HG02870 (cell line): Measurements from ENCODE around the gene POT1.

Source experiments
- ATAC-seq: cut with Tn5 transposase; IDR thresholded peaks from one replicate; pipeline ENCODE4 v1.9.1; 2021; ENCODE audit warnings: mild to moderate bottlenecking, moderate library complexity; ENCODE audit not compliant: unreplicated experiment

Gene POT1

GRCh38 chr7:124914298-124914697 is 15.3 kb downstream of the POT1 start:
- peak; percentile 48 for ATAC-seq

- ATAC-seq: no peak
Observed at GRCh38 chr7:124912972-124913371, 16.7 kb downstream of the POT1 start.

- ATAC-seq: no peak
Observed at GRCh38 chr7:124909808-124910207, 19.8 kb downstream of the POT1 start.

- ATAC-seq: no peak
Observed at GRCh38 chr7:124908259-124908658, 21.4 kb downstream of the POT1 start.

GRCh38 chr7:124907490-124907889 is 22.1 kb downstream of the POT1 start:
- ATAC-seq: no peak

GRCh38 chr7:124898531-124898930 is 31.1 kb downstream of the POT1 start:
- no peak for ATAC-seq

- ATAC-seq: no peak
Observed at GRCh38 chr7:124896001-124896400, 33.6 kb downstream of the POT1 start.

- ATAC-seq: peak; percentile 94
Observed at GRCh38 chr7:124893140-124893827, 36.3 kb downstream of the POT1 start.

- ATAC-seq: no peak
Observed at GRCh38 chr7:124887247-124887646, 42.4 kb downstream of the POT1 start.

GRCh38 chr7:124881981-124882380 is 47.6 kb downstream of the POT1 start:
- ATAC-seq: no peak

- ATAC-seq: no peak
Observed at GRCh38 chr7:124879771-124880170, 49.9 kb downstream of the POT1 start.

GRCh38 chr7:124879103-124879502 is 50.5 kb downstream of the POT1 start:
- ATAC-seq: no peak

- no peak for ATAC-seq
Observed at GRCh38 chr7:124874644-124875163, 54.9 kb downstream of the POT1 start.

GRCh38 chr7:124857672-124858235 is 71.9 kb downstream of the POT1 start:
- ATAC-seq: no peak

- peak; percentile 57 for ATAC-seq
Observed at GRCh38 chr7:124856299-124856888, 73.2 kb downstream of the POT1 start.

GRCh38 chr7:124843336-124843735 is 86.3 kb downstream of the POT1 start:
- ATAC-seq: no peak

GRCh38 chr7:124840435-124840834 is 89.2 kb downstream of the POT1 start:
- no peak for ATAC-seq

GRCh38 chr7:124839687-124840086 is 89.9 kb downstream of the POT1 start:
- no peak for ATAC-seq

GRCh38 chr7:124836173-124836572 is 93.5 kb downstream of the POT1 start:
- ATAC-seq: no peak

- no peak for ATAC-seq
Observed at GRCh38 chr7:124818807-124819206, 110.8 kb downstream of the POT1 start.

GRCh38 chr7:124813994-124814798 is 115.4 kb downstream of the POT1 start:
- ATAC-seq: no peak
